Stimulated activated naive CD4-positive, alpha-beta T cell treated with Interleukin-2 at 50 U/mL for 16 hours (primary cell): ENCODE measurements around the gene AFM.

Source experiments
- DNase-seq: peaks from one replicate; lab custom pipeline; 2025; lab: John Stamatoyannopoulos, UW

The AFM gene

GRCh38 chr4:73481358-73481757 lies at the start of gene AFM:
Gene AFM, plus strand, starts transcription at chr4:73481745. Its CDS starts 31 bp downstream, at chr4:73481776.
- no peak for DNase-seq

- DNase-seq: no peak
Observed at GRCh38 chr4:73431813-73432168, 49.8 kb upstream of the AFM start.

GRCh38 chr4:73432169-73433000 lies 49.2 kb upstream of the AFM start:
- no peak for DNase-seq

DNA sequence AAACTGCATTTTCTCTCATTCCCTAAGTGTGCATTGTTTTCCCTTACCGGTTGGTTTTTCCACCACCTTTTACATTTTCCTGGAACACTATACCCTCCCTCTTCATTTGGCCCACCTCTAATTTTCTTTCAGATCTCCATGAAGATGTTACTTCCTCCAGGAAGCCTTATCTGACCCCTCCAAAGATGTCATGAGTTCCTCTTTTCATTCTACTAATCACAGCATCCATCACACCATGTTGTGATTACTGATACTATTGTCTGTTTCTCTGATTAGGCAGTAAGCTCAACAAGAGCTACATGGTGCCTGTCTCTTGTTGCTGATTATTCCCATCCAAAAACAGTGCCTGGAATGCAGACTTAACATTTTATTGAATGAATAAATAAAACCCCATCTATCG lies 48.4 kb upstream of the AFM start:
- no peak for DNase-seq

DNA sequence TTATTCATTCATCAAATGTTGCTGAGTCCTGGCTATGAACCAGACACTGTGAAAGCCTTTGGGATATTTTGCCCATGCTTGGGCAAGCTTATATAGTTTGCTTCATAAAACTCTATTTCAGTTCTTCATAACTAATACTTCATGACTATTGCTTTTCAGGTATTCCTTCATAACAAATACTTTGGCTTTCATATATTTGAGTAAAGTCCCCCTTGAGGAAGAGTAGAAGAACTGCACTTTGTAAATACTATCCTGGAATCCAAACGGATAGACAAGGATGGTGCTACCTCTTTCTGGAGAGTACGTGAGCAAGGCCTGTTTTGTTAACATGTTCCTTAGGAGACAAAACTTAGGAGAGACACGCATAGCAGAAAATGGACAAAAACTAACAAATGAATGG lies 47.2 kb upstream of the AFM start:
- DNase-seq: no peak

DNA sequence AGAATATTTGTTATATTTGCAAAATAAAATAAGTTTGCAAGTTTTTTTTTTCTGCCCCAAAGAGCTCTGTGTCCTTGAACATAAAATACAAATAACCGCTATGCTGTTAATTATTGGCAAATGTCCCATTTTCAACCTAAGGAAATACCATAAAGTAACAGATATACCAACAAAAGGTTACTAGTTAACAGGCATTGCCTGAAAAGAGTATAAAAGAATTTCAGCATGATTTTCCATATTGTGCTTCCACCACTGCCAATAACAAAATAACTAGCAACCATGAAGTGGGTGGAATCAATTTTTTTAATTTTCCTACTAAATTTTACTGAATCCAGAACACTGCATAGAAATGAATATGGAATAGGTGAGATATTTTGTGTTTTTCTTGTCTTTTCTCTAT lies 45.6 kb upstream of the AFM start, which contains the start of gene AFP:
Gene AFP, plus strand, starts transcription at position 238 of the 400 bp plus-strand sequence. Its CDS starts 42 bp downstream, at position 280.
- no peak for DNase-seq

DNA sequence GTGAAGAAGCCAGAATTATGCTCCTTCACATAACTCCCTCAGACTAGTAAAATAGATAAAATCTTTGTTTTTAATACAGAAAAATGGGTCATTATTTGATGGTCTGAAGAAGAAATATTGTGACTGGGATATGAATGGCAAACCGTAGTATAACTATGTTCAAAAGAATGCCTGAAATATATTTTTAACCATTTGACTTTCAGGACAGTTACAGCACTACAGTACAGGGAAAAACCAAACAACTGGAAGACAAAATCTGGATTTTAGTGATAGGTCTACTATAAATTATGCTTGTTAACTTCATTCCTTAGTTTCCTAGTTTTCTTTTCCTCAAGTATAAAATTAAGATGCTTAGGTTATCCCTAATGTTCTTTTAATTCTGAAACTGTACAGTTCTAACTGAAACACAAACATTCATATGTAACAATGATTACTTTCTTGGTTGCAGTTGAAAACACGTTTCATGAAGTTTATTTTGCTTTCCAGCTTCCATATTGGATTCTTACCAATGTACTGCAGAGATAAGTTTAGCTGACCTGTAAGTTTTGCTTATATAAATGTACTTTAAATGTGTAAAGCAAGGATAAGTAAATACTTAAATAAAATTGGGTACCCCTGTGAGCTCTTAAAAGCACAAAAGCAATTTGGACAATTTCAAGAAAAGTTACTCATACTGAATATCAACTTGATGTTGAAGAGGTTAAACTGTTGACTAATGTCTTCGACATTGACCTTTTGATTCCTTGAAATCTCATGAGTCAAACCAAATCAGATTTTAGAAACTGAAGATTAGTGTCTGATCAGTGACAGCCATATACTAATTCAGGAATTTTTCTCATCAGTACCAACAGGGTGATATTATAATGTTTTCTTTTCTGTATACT lies 44.6 kb upstream of the AFM start:
- DNase-seq: no peak

- DNase-seq: no peak
Observed at GRCh38 chr4:73437558-73437956, 44.0 kb upstream of the AFM start.

GRCh38 chr4:73438048-73438447 lies 43.5 kb upstream of the AFM start:
- no peak for DNase-seq

GRCh38 chr4:73438582-73439215 lies 42.8 kb upstream of the AFM start:
- no peak for DNase-seq

- DNase-seq: no peak
Observed at GRCh38 chr4:73439445-73439844, 42.1 kb upstream of the AFM start.

DNA sequence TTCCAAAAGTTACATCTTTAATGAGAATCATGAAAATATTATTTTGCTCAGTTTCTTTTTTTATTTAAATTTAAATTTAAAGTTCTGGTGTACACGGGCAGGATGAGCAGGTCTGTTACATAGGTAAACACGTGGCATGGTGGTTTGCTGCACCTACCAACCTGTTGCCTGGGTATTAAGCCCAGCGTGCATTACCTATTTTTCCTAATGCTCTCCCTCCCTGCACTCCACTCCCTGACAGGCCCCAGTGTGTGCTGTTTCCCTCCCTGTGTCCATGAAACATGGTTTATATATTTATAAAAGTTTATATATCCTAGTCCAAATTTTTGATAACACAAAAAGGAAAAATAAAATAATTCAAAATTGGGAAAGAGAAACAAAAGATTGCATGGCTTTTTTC lies 41.6 kb upstream of the AFM start:
- no peak for DNase-seq

- DNase-seq: no peak
Observed at GRCh38 chr4:73440653-73441052, 40.9 kb upstream of the AFM start.

DNA sequence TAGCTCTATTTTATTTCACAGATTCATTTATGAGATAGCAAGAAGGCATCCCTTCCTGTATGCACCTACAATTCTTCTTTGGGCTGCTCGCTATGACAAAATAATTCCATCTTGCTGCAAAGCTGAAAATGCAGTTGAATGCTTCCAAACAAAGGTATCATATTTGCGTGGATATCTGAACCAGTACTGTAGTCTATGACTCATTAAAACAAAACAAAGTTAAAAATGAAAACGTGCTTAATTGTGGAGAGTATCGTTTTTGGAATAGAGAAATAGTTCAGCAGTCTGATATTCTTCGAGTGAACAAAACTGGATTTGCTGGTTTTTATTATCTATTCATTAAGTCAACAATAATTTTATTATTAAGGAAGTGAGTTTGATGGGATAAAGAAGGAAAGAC lies 39.3 kb upstream of the AFM start:
- no peak for DNase-seq

- no peak for DNase-seq
Observed at GRCh38 chr4:73443224-73443623, 38.3 kb upstream of the AFM start.

- no peak for DNase-seq
Observed at GRCh38 chr4:73445383-73446335, 35.9 kb upstream of the AFM start.

- DNase-seq: no peak
Observed at GRCh38 chr4:73446336-73446938, 35.1 kb upstream of the AFM start.

DNA sequence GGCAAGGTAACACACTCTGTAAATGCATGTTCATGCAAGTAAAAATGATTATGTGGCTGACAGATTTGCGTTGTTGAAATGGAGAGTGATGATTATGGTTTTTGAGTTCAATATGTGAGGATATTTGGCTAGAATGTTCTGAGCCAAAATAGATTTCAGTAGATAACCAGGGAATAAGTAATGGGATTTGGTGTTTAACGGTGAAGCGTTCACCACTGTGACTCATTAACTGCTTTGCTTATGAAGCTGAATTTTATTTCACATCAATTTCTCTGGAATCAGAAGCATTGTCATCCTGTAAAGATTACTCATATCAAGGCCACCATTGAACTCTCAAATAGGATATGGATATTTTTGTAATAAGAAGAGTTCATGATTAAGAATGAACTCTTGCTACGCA lies 33.9 kb upstream of the AFM start:
- DNase-seq: no peak

GRCh38 chr4:73448448-73449203 lies 32.9 kb upstream of the AFM start:
- DNase-seq: no peak

DNA sequence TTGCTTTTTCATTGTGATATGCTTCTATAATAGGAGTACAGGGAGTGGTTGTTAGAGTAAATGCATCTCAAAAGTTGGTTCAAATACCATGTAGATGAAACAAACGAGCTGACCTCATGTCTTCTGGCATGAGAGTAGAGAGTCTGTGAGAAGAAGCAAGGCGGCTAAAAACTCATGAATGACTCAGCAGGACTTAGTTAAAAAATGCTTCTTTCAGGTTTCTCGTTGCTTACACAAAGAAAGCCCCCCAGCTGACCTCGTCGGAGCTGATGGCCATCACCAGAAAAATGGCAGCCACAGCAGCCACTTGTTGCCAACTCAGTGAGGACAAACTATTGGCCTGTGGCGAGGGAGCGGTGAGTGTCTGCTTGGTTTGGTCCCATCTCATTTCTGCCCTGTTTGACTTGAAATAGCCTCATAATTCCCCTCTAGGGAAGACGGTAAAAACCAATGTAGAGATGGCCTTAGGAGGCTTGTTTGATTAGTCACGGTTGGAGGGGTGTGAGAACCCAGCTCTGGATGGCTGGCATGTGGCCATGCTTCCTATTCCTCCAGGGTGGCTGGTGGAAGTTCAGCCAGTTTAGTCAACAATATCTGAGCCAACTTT lies 31.0 kb upstream of the AFM start:
- DNase-seq: no peak
